Measurements from ENCODE around the gene UBL7. TPM values are rescaled to one million over a fixed set of nuclear protein-coding genes. Genes with fewer than 3 reads are reported as not detected.

UBL7 gene
- total and polyA plus RNA-seq, 10 of the 15 experiments (the other 5 are each of a cell fraction or from before 2014, with no cell fraction given), result 25.9 to 145 (median 90.1) TPM

GRCh38 chr15:74415966-74416916, 44.7 kb downstream of the UBL7 start:
- ChIA-PET RAD21 (ENCODE audit: unreplicated experiment) (interaction anchor here (24.4 kb wide), 1 partner anchor 16 kb away, joined by 496 read pairs; no protein-coding TSS in a partner anchor), POLR2A (interaction anchor here (0.6 kb wide), 1 partner anchor 441 kb away, joined by 3 read pairs; no protein-coding TSS in a partner anchor), CTCF (interaction anchor here (16.9 kb wide), 1 partner anchor 15 kb away, joined by 187 read pairs; no protein-coding TSS in a partner anchor), SMC1A (ENCODE audit: uncharacterized antibody, unreplicated experiment) (interaction anchor here (9.3 kb wide), 1 partner anchor 14 kb away, joined by 82 read pairs; no protein-coding TSS in a partner anchor)
- H3K27ac ChIP-seq (ENCODE audit: control insufficient read depth, insufficient read depth), result peak overlapping the region; percentile 29; the same call in 1 of the 2 replicates
- no peaks in the 10 kb centered on the region for H3K27me3 ChIP-seq (replicated peaks in 1 of 2; ENCODE audit: control insufficient read depth in 2 of 2, insufficient read depth in 2 of 2, low read length in 1 of 2)
- in situ Hi-C loops (cut with MboI), result no loop called here
- no peak overlapping the region for H3K4me3 ChIP-seq
- H3K9me3 ChIP-seq (replicated peaks; ENCODE audit: control insufficient read depth, insufficient read depth, low read length), result no peaks in the 10 kb centered on the region
- ATAC-seq (no peak), FAIRE-seq (no peak), DNase-seq (ENCODE audit: low read depth, low spot score) (no peak)
- peaks cover 23% of the 10 kb centered on the region for H4K20me1 ChIP-seq (ENCODE audit: control insufficient read depth, insufficient read depth)
- H3K4me2 ChIP-seq (ENCODE audit: control insufficient read depth, insufficient read depth), result no peak overlapping the region
- intact Hi-C loops (cut with micrococcal nuclease; ENCODE audit: unreplicated experiment), result no loop called here
- peaks cover 29% of the 10 kb centered on the region for H3K4me1 ChIP-seq (ENCODE audit: control insufficient read depth, insufficient read depth, low read length)
- H2AFZ ChIP-seq (ENCODE audit: control insufficient read depth, low read depth, low read length), result no peak overlapping the region
- no TSS peak for BruUV-seq (replicated peaks)
- WGBS (ENCODE audit: insufficient coverage, insufficient replicate concordance, low lambda C conversion rate, missing lambda C conversion rate), result 54% methylated on average over 19 of the region's 19 CpGs
- H3K36me3 ChIP-seq (ENCODE audit: control insufficient read depth in 2 of 2, insufficient read depth in 2 of 2, low read length in 1 of 2), result peaks cover 60 to 74% of the 10 kb centered on the region in 2 experiments
- H3K9ac ChIP-seq (ENCODE audit: control insufficient read depth, insufficient read depth, low read length), result no peak overlapping the region
- H3K79me2 ChIP-seq (ENCODE audit: control insufficient read depth, insufficient read depth, low read length), result peaks cover 66% of the 10 kb centered on the region
- no peak for TF ChIP-seq TCF3 (IDR thresholded peaks at IDR 0.05; ENCODE audit: borderline replicate concordance, insufficient read depth, low read depth, low read length)
- TF ChIP-seq PAX5 (IDR thresholded peaks at IDR 0.05; ENCODE audit: borderline replicate concordance, low read depth, low read length), result no peak
- TF ChIP-seq CBX5 (IDR thresholded peaks at IDR 0.05; ENCODE audit: low read depth), result no peak
- no peak for TF ChIP-seq SIX5 (IDR thresholded peaks at IDR 0.05; ENCODE audit: low read depth, low read length, severe bottlenecking)
- no peak for TF ChIP-seq FOXK2 (IDR thresholded peaks at IDR 0.05)
- TF ChIP-seq TCF12 (IDR thresholded peaks at IDR 0.05; ENCODE audit: low read depth, low read length), result no peak
- TF ChIP-seq HCFC1 (IDR thresholded peaks at IDR 0.05; ENCODE audit: low read length), result no peak
- no peak for TF ChIP-seq GATAD2B (conservative IDR thresholded peaks at IDR 0.05; ENCODE audit: low read depth)
- no peak for TF ChIP-seq IKZF1 (conservative IDR thresholded peaks at IDR 0.05)
- TF ChIP-seq PML (IDR thresholded peaks at IDR 0.05; ENCODE audit: low read length), result no peak
- TF ChIP-seq RELA (IDR thresholded peaks at IDR 0.05; ENCODE audit: borderline replicate concordance, partially characterized antibody), result no peak
- TF ChIP-seq USF2 (IDR thresholded peaks at IDR 0.05; ENCODE audit: borderline replicate concordance, low read depth, low read length), result no peak
- no peak for TF ChIP-seq USF1 (IDR thresholded peaks at IDR 0.05; ENCODE audit: borderline replicate concordance, extremely low read length, insufficient read depth, low read depth, low read length)
- no peak for TF ChIP-seq ZNF217 (IDR thresholded peaks at IDR 0.05)
- no peak for TF ChIP-seq EED (IDR thresholded peaks at IDR 0.05; ENCODE audit: low read depth)
- no peak for TF ChIP-seq SMAD1 (IDR thresholded peaks at IDR 0.05; ENCODE audit: low read depth, partially characterized antibody)
- no peak for TF ChIP-seq REST (IDR thresholded peaks at IDR 0.05; ENCODE audit: low read depth, low read length)
- no peak for TF ChIP-seq MTA2 (IDR thresholded peaks at IDR 0.05; ENCODE audit: low read depth)
- no peak for TF ChIP-seq NFYA (IDR thresholded peaks at IDR 0.05; ENCODE audit: borderline replicate concordance, low read depth, low read length)

Measured in GM12878 (cell line).